Body of pancreas (tissue), 4 donors: Measurements from ENCODE around the gene OGT. TPM values are rescaled to one million over a fixed set of nuclear protein-coding genes. Genes with fewer than 3 reads are reported as not detected.
"Not testable (repeated sequence)": the region's sequence is repeated elsewhere in the genome, so short reads cannot be mapped to it uniquely, and the experiment has no call there.

Experiments
- ATAC-seq: fragments of 150-250 bp; one replicate; pipeline ENCODE4 v1.9.1; 2016
- DNase-seq, 4 donors: peaks; one replicate each; pipeline ENCODE4 v3.0.0-alpha.2; 2019
- H3K27ac ChIP-seq, 4 donors: fragments of 200-600 bp; sonication (generic); 1 replicate in 3 of 4; 2 replicates in 1 of 4; pipeline versions ENCODE4 v1.5.1 to v1.6.1; 2016 to 2019; ENCODE audit warnings: mild to moderate bottlenecking in 1 of 4, mixed read lengths in 1 of 4, moderate library complexity in 1 of 4
- H3K27me3 ChIP-seq, 2 donors: fragments of 200-600 bp; sonication (generic); one replicate each; pipeline ENCODE4 v1.6.0; 2016; ENCODE audit warnings: mild to moderate bottlenecking in 1 of 2
- H3K36me3 ChIP-seq, 2 donors: fragments of 200-600 bp; sonication (generic); replicated peaks in 1 of 2; 2 replicates each; pipeline ENCODE4 v1.5.1; 2016; ENCODE audit warnings: low read depth in 2 of 2; ENCODE audit not compliant: insufficient read depth in 1 of 2
- H3K4me1 ChIP-seq: fragments of 200-600 bp; sonication (generic); one replicate; pipeline ENCODE4 v1.6.0; 2016
- H3K4me3 ChIP-seq, 2 donors: fragments of 200-600 bp; sonication (generic); 1 replicate in 1 of 2; 2 replicates in 1 of 2; pipeline ENCODE4 v1.5.1; 2016 to 2019
- H3K9me3 ChIP-seq, 3 donors: fragments of 200-600 bp; sonication (generic); 1 replicate in 2 of 3; 2 replicates in 1 of 3; pipeline ENCODE4 v1.5.1; 2016
- POLR2A ChIP-seq, 3 donors: fragments of 450-650 bp; IDR thresholded peaks; one replicate each; pipeline ENCODE4 v1.6.1; 2016; ENCODE audit warnings: antibody characterized with exemption in 3 of 3, mild to moderate bottlenecking in 2 of 3
- WGBS, 2 donors: methylation state at CpG; one replicate each; pipeline ENCODE4 v1.1.5; 2017; 5-methylcytosine and 5-hydroxymethylcytosine counted together
- intact Hi-C: fragments of 100-400 bp; cut with DNase I; formaldehyde crosslinking; loops from one replicate; pipeline ENCODE4 v1.15.1; 2023
- total RNA-seq, 2 donors: library from RNA; depleted of rRNA; stranded (reverse); fragments of >200 nt; gene quantifications; one replicate each; pipeline ENCODE4 v1.1.0, GENCODE V29; 2016
- TF ChIP-seq, protein P1 (sequence below), 7 experiments: fragments of 450-650 bp in 4 of 7; fragments of 200-600 bp in 3 of 7; sonication (generic) in 3 of 7; IDR thresholded peaks; one replicate each; pipeline ENCODE4 v1.5.1; 2016 to 2019; ENCODE audit warnings: antibody characterized with exemption in 7 of 7

OGT gene
- total RNA-seq, 2 donors from 2014 or later, result 180 to 184 TPM

DNA sequence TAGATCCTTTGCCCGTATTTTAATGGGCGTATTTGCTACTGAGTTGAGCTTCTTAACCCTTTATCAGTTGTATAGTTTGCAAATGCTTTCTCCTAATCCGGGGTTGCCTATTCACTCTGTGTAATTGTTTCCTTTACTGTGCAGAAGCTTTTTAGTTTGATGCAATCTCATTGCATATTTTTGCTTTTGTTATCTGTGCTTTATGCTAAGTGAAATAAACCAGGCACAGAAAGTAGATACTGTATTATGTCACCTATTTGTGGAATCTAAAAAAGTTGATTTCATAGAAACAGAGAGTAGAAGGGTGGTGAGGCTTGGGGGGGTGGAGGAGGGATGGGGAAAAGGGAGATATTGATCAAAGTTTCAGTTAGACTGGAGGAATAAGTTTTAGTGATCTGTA lies 17.7 kb downstream of the OGT start:
- no peak for DNase-seq
- 66 to 68% methylated on average over 3 of the region's 3 CpGs for WGBS, 2 donors
- ATAC-seq, result no peak
- Histone ChIP-seq H3K4me3 (no peak overlapping the region), H3K4me1 (peaks cover 4% of the 10 kb centered on the region), H3K27me3 (no peaks in the 10 kb centered on the region), H3K27ac (no peak overlapping the region), H3K36me3 (peaks cover 0 to 3% of the 10 kb centered on the region in 2 donors), H3K9me3 (no peaks in the 10 kb centered on the region)
- intact Hi-C loops, result no loop called here
- TF ChIP-seq, protein P1, sequence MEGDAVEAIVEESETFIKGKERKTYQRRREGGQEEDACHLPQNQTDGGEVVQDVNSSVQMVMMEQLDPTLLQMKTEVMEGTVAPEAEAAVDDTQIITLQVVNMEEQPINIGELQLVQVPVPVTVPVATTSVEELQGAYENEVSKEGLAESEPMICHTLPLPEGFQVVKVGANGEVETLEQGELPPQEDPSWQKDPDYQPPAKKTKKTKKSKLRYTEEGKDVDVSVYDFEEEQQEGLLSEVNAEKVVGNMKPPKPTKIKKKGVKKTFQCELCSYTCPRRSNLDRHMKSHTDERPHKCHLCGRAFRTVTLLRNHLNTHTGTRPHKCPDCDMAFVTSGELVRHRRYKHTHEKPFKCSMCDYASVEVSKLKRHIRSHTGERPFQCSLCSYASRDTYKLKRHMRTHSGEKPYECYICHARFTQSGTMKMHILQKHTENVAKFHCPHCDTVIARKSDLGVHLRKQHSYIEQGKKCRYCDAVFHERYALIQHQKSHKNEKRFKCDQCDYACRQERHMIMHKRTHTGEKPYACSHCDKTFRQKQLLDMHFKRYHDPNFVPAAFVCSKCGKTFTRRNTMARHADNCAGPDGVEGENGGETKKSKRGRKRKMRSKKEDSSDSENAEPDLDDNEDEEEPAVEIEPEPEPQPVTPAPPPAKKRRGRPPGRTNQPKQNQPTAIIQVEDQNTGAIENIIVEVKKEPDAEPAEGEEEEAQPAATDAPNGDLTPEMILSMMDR (IDR thresholded peaks at IDR 0.05), result no peak
- TF ChIP-seq POLR2A (IDR thresholded peaks at IDR 0.05), result no peak

DNA sequence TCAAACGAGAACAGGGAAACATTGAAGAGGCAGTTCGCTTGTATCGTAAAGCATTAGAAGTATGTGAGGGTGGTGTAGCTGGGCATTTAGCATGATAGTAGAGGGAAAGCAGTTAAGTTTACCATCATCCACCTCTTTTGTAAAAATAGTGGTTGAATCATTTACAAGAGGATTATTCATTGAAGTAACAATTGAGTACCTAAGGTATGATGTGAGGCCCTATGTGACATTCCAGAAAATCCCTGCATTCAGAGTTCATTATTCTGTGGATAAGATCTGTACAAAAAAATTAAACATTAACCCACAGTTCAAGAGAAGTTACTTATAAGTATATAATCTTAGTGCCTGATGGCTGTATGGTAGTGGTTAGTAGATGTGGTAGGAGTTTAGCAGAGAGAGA lies 23.1 kb downstream of the OGT start:
- peaks cover 0 to 2% of the 10 kb centered on the region in 2 donors for H3K36me3 ChIP-seq
- H3K9me3 ChIP-seq, result no peaks in the 10 kb centered on the region
- no peaks in the 10 kb centered on the region for H3K27me3 ChIP-seq
- H3K27ac ChIP-seq, result no peak overlapping the region
- no peak for DNase-seq
- 79 to 81% methylated on average over 3 of the region's 3 CpGs for WGBS, 2 donors
- no peak overlapping the region for H3K4me3 ChIP-seq
- peaks cover 7% of the 10 kb centered on the region for H3K4me1 ChIP-seq
- intact Hi-C loops, result no loop called here
- TF ChIP-seq, protein P1 (IDR thresholded peaks at IDR 0.05), result no peak
- TF ChIP-seq POLR2A (IDR thresholded peaks at IDR 0.05), result no peak
- ATAC-seq, result no peak

DNA sequence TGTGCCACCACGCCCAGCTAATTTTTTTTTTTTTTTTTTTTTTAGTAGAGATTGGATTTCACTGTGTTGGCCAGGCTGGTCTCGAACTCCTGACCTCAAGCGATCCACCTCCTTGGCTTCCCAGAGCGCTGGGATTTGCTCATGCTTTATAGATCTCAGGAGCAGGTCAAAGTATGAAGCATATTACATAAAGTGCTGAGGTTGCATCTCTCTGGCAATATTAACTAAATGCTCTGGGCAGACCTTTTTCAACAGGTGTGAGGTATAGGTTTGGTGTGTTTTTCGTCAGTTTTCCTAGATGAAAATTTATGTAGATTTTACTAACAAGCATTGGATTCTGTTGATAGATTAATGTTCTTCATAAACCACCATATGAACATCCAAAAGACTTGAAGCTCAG lies 26.0 kb downstream of the OGT start:
- no peaks in the 10 kb centered on the region for H3K9me3 ChIP-seq
- peaks cover 0 to 12% of the 10 kb centered on the region in 2 donors for H3K36me3 ChIP-seq
- no peaks in the 10 kb centered on the region for H3K27me3 ChIP-seq
- intact Hi-C loops, result no loop called here
- ATAC-seq, result no peak
- no peak overlapping the region for H3K27ac ChIP-seq
- H3K4me1 ChIP-seq, result peaks cover 7% of the 10 kb centered on the region
- no peak for DNase-seq
- TF ChIP-seq POLR2A (IDR thresholded peaks at IDR 0.05), result no peak
- TF ChIP-seq, protein P1 (IDR thresholded peaks at IDR 0.05), result no peak
- 77 to 83% methylated on average over 2 of the region's 5 CpGs for WGBS, 2 donors
- no peak overlapping the region for H3K4me3 ChIP-seq

DNA sequence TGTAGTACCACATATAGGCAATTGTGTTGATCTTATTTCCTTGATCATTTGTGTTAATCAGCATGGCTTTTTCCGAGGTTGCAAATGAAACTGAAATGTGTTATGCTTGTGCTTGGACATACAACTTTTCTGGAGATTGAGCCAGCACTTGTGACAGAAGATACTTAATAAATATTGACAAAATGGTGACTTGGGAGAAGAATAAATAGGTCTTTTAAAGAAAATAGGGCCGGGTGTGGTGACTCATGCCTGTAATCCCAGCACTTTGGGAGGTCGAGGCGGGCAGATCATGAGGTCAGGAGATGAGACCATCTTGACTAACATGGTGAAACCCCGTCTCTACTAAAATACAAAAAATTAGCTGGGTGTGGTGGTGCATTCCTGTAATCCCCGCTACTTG lies 26.9 kb downstream of the OGT start:
- intact Hi-C loops, H3K4me3 ChIP-seq, H3K9me3 ChIP-seq, H3K27ac ChIP-seq, DNase-seq, H3K27me3 ChIP-seq, ATAC-seq, H3K4me1 ChIP-seq: not testable (repeated sequence)
- H3K36me3 ChIP-seq, result peaks cover 0 to 13% of the 10 kb centered on the region in 2 donors
- 70 to 72% methylated on average over 6 of the region's 6 CpGs for WGBS, 2 donors

DNA sequence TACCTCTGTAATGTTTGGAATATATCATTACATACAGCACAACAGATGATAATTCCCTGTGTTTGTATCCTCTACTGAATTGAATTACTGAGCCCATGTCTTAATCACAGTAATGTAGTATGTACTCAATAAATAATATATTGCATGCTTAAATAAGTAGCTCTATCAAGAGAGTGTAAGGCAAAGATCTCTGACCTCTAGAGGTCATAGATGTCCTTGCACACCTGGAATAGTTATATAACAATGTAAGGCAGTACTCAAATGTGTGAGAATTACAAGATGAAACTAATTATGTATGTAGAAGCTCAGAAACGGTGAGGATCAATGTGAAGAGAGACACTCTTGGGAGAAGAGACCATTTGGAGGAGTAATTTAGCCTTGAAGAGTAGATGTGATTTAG lies 31.0 kb downstream of the OGT start:
- Histone ChIP-seq H3K4me1 (no peaks in the 10 kb centered on the region), H3K4me3 (no peak overlapping the region), H3K27me3 (no peaks in the 10 kb centered on the region), H3K36me3 (peaks cover 0 to 24% of the 10 kb centered on the region in 2 donors), H3K27ac (no peak overlapping the region), H3K9me3 (no peaks in the 10 kb centered on the region)
- 56 to 83% methylated on average over 1 of the region's 1 CpG for WGBS, 2 donors
- DNase-seq (no peak), ATAC-seq (no peak)
- TF ChIP-seq, protein P1 (IDR thresholded peaks at IDR 0.05), result no peak
- TF ChIP-seq POLR2A (IDR thresholded peaks at IDR 0.05), result no peak
- intact Hi-C loops, result no loop called here
